ENCODE measurements around the gene POU4F1. TPM values are rescaled to one million over a fixed set of nuclear protein-coding genes. Genes with fewer than 3 reads are reported as not detected.
"Not testable (repeated sequence)": the region's sequence is repeated elsewhere in the genome, so short reads cannot be mapped to it uniquely, and the experiment has no call there.

The POU4F1 gene
- total RNA-seq (2014; rRNA removed; shearing (Covaris generic); ENCODE audit: low replicate concordance) = not detected in 2 replicates

GRCh38 chr13:78603240-78603957 is at the start of gene POU4F1:
Gene POU4F1, minus strand, starts transcription at chr13:78603552. Its CDS starts 226 bp downstream, at chr13:78603326.
- DNase-seq (ENCODE audit: low read depth) = no peak
- in situ Hi-C loops (cut with HindIII; ENCODE audit: low pct_unique_long_range_greater_than_20kb, low sequenced_read_pairs) = no loop called here

DNA sequence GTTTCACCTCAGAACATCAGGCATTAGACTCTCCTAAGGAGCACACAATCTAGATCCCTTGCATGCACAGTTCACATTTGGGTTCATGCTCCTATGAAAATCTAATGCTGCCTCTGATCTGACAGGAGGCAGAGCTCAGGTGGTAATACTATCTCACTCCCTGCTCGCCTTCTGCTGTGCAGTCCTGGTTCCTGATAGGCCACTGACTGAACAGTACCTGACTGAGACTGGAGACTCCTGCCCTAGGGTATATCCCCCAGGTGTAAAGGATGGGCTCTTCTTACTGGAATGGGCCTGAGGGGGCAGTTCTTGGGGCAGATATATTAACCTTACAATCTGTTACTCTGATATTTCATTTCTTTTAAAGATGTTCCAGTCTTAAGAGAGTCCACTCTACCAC is 49.3 kb upstream of the POU4F1 start:
- in situ Hi-C loops (cut with HindIII; ENCODE audit: low pct_unique_long_range_greater_than_20kb, low sequenced_read_pairs) = no loop called here
- DNase-seq (ENCODE audit: low read depth) = no peak

GRCh38 chr13:78650717-78651083 is 47.3 kb upstream of the POU4F1 start:
- in situ Hi-C loops (cut with HindIII; ENCODE audit: low pct_unique_long_range_greater_than_20kb, low sequenced_read_pairs) = no loop called here
- no peak for DNase-seq (ENCODE audit: low read depth)

DNA sequence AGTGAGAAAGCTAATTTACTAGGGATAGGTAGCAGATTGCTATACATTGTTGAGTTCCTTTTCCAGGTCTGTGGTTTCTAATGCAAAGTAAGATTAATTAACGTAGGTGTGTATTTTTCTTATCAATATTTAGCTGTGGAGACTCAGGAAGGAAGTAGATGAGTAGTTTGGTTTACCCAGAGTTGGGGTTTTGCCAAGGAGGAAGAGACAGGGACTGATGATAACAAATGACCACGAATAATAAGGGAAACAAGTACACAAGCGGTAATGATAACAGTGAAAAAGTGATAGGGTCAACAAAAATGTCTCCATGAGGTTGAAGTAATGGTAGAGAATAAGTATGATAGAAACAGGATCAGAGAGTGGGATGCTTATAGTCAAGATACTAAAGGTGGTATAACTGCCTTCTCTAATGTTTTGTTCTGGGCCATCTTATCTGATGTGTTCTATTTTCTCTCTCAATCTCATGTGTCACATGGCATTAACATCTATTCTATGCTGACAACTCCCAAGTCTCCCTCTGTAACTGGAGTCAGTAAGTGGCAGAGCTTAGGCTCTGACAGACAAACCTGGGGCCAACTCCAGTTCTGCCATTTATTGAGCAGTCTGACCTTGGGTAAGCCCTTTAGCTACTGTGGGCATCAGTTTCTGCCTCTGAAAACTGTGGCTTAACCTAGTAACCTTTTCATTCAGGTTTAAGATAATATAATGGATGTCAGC is 46.8 kb upstream of the POU4F1 start:
- no peak for DNase-seq (ENCODE audit: low read depth)
- in situ Hi-C loops (cut with HindIII; ENCODE audit: low pct_unique_long_range_greater_than_20kb, low sequenced_read_pairs) = no loop called here

- in situ Hi-C loops (cut with HindIII; ENCODE audit: low pct_unique_long_range_greater_than_20kb, low sequenced_read_pairs) = not testable (repeated sequence)
- DNase-seq (ENCODE audit: low read depth) = peak; percentile 24
These were observed 43.8 kb upstream of the POU4F1 start for GRCh38 chr13:78647109-78647678.

- in situ Hi-C loops (cut with HindIII; ENCODE audit: low pct_unique_long_range_greater_than_20kb, low sequenced_read_pairs) = no loop called here
- DNase-seq (ENCODE audit: low read depth) = no peak
These were observed 34.9 kb upstream of the POU4F1 start for GRCh38 chr13:78638216-78638615.

- in situ Hi-C loops (cut with HindIII; ENCODE audit: low pct_unique_long_range_greater_than_20kb, low sequenced_read_pairs) = no loop called here
- DNase-seq (ENCODE audit: low read depth) = no peak
These were observed 33.1 kb upstream of the POU4F1 start for GRCh38 chr13:78636495-78636894.

GRCh38 chr13:78632996-78633395 is 29.6 kb upstream of the POU4F1 start:
- in situ Hi-C loops (cut with HindIII; ENCODE audit: low pct_unique_long_range_greater_than_20kb, low sequenced_read_pairs) = no loop called here
- DNase-seq (ENCODE audit: low read depth) = no peak

GRCh38 chr13:78631077-78631476 is 27.7 kb upstream of the POU4F1 start:
- no peak for DNase-seq (ENCODE audit: low read depth)
- in situ Hi-C loops (cut with HindIII; ENCODE audit: low pct_unique_long_range_greater_than_20kb, low sequenced_read_pairs) = no loop called here

GRCh38 chr13:78630511-78630910 is 27.2 kb upstream of the POU4F1 start:
- DNase-seq (ENCODE audit: low read depth) = no peak
- in situ Hi-C loops (cut with HindIII; ENCODE audit: low pct_unique_long_range_greater_than_20kb, low sequenced_read_pairs) = no loop called here

GRCh38 chr13:78625384-78625783 is 22.0 kb upstream of the POU4F1 start:
- in situ Hi-C loops (cut with HindIII; ENCODE audit: low pct_unique_long_range_greater_than_20kb, low sequenced_read_pairs) = no loop called here
- no peak for DNase-seq (ENCODE audit: low read depth)

DNA sequence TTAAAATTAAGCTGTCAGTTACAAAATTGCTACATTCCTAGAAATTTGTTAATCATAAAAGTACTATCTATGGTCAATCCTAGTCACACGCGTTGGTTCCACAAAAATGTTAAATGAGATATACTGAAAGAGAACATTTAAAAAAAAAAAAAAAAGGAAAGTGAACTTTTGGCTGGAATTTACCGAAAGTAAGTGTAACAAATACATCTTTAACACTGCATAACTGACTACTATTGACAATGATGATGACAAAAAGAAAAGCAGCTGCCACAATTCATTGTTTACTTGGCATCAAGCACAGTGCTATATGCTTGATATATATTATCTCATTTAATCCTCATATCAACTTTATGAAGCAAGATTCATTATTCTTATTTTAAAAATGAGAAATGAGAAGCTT is 19.8 kb upstream of the POU4F1 start:
- in situ Hi-C loops (cut with HindIII; ENCODE audit: low pct_unique_long_range_greater_than_20kb, low sequenced_read_pairs) = no loop called here
- no peak for DNase-seq (ENCODE audit: low read depth)

DNA sequence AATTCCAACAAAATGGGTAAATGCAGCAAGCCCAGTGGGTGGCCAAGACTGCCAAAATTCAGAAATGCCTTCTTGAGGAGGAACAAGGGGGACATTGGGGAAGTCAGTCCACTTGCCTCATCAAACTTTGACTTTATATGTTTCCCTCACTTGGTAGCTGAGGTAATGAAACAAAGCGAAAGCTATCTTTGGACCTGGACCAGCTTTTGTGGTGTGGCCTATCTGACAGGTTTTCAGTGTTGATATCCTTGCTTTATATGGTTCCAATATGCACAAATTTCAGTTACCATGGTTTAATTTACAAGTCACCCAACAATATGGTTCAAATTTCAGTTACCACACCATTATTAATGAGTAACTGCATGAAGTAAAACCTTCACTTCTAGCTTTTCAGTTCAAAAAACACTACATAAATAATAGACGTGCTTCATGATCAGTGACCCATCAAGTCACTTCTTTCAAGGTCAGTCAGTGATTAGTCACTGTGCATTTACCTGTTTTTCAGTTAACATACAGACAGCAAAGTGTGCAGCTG is 17.7 kb upstream of the POU4F1 start:
- peak; percentile 57 for DNase-seq (ENCODE audit: low read depth)
- in situ Hi-C loops (cut with HindIII; ENCODE audit: low pct_unique_long_range_greater_than_20kb, low sequenced_read_pairs) = no loop called here

- in situ Hi-C loops (cut with HindIII; ENCODE audit: low pct_unique_long_range_greater_than_20kb, low sequenced_read_pairs) = no loop called here
- DNase-seq (ENCODE audit: low read depth) = no peak
These were observed 15.1 kb upstream of the POU4F1 start for GRCh38 chr13:78618411-78618810.

DNA sequence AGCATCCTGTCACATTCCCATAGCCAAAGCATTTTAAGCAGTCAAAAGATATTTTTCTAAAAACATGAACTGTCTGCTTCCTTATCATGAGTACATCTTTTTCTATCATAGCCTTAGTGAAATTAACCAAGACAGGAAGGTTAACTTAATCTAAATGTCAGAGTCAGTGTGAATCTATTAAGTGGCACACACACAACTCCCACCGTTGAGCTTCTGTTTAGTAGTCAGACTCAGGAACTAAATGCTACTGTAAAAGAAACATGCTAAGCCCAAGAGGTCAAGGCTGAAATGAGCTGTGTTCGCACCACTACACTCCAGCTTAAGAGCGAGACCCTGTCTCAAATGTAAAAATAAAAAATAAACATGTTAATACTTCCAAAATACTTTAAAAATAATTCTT is 7.7 kb upstream of the POU4F1 start:
- no peak for DNase-seq (ENCODE audit: low read depth)
- in situ Hi-C loops (cut with HindIII; ENCODE audit: low pct_unique_long_range_greater_than_20kb, low sequenced_read_pairs) = no loop called here

DNA sequence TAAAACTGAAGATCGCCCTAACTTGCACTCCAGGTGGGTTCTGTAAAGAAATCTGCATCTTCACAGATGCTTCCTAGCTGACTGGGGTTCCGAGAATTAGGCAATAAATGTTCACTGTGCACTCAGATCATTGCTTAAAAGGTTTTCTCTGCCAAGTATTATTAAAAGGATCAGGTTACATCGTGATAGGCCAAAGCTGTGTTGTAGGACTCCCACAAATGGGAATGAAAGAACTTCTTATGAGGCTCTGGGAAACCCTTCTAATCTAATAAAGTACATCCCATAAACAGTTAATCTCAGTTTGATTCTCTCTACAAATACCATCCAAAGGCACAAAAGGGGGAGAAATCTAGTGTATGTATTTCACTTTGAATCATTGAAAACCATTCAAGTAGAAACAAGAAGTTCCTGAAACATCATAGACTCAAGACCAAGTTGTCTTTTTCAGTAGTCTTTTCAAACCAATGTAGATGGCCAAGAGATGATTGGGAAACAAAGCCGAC is 7.1 kb upstream of the POU4F1 start:
- no peak for DNase-seq (ENCODE audit: low read depth)
- in situ Hi-C loops (cut with HindIII; ENCODE audit: low pct_unique_long_range_greater_than_20kb, low sequenced_read_pairs) = no loop called here

GRCh38 chr13:78609464-78610205 is 6.3 kb upstream of the POU4F1 start:
- in situ Hi-C loops (cut with HindIII; ENCODE audit: low pct_unique_long_range_greater_than_20kb, low sequenced_read_pairs) = no loop called here

DNA sequence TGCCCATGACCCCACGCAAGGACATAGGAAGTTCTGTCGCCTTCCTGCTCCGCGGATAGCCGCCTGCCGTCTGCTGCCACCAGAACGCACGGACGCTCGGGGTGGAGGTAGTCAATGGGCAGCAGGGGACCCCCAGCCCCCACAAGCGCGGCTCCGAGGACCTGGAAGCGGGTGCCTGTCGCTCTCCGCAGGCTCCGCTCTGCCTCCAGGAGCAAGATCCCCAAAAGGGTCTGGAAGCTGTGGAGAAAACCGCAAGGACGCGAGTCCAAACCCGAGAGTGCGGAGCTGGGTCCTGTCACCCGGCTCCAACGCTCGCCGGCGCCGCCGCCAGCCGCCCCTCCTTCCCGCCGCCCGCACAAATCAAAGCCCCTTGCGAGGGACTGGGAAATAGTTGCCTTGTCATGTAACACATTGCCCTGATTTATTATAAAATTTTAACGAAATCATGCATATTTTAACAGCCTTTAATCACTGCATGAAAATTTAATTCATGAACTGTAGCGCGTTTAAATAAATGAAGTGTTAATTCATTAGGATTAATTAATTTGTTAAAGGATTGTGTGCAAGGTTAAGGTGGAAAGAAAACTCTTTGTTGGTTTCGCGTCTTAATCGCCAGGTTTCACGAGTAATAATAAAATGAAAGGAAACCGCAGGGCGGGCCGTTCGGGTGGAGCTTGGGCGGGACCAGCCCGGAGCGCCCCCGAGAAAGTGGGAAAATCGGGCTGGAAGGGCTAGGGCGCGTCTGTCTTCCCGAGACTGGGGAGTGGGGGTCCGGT is 5.5 kb upstream of the POU4F1 start:
- no peak for DNase-seq (ENCODE audit: low read depth)
- in situ Hi-C loops (cut with HindIII; ENCODE audit: low pct_unique_long_range_greater_than_20kb, low sequenced_read_pairs) = no loop called here

More at GRCh38 chr13:78609464-78610205, 6.3 kb upstream of the POU4F1 start:
- DNase-seq (ENCODE audit: low read depth) = no peak

Measured in Caki2 (cell line).